NCI-H345 (cell line): ENCODE data around the gene PIH1D1.
"Not testable (repeated sequence)": the region's sequence is repeated elsewhere in the genome, so short reads cannot be mapped to it uniquely, and the experiment has no call there.

Source experiments
- DNase-seq: peaks from one replicate; lab custom pipeline; 2025; lab: John Stamatoyannopoulos, UW

PIH1D1 gene

DNA sequence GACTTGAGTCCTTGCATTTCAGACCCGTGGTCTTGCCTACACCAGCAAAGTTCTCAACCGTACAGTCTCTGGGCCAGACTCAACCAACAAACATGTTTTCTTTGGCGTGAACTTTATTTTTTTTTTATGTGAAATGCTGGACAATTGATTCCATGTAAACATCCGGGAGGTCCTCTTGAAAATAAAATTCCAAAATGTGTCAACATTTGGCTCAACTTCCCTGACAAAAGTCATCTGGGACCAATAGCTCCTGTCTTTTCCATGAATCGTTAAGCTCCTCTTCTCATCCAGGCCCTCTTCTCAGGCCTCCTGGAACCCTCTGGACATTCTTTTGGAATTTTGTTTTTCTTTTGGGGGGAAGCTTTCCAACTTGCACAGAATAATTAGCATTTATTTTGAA lies 4.2 kb upstream of the PIH1D1 start:
- no peak for DNase-seq

- DNase-seq = no peak
Observed at GRCh38 chr19:49453757-49454240, 2.2 kb upstream of the PIH1D1 start.

DNA sequence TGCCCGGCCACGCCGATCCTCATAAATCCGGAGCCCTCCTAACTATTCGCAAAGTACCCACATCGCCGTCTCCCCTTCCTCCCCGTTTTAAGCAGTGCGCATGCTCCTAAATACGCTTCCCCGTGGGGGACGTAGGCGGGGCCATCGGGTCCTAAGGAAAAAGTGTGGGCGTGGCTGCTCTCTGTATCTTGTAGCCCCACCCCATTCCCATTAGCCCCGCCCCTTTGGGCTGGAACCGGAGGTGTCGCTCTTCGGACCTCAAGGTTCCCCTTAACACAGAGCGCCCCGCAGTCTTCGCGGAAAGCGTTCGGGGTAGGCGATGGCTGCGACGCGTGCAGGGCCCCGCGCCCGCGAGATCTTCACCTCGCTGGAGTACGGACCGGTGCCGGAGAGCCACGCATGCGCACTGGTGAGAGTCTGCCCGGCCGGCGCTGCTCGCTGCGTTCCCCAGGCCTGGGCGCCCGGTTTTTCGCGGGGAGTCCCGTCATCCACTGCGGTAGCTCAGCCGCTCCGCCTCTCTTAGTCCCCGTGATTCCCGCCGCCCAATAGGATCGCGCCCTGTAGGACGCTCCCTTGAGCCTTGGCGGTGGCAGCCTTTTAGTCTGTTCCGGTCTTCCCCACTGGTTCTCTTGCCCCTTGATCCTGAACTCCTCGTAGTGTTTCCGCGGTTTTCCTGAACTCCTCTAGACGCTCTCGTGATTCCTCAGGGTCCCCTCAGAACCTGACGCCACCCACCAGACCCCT lies 1.6 kb upstream of the PIH1D1 start, which contains the start of gene ALDH16A1:
ALDH16A1 (plus strand) TSS at position 213 of the 744 bp plus-strand sequence; CDS start at position 320, 107 bp downstream.
- peak; percentile 97 for DNase-seq

GRCh38 chr19:49450405-49450804 lies 1.2 kb downstream of the PIH1D1 start:
- DNase-seq = no peak

GRCh38 chr19:49448432-49448786 lies 3.2 kb downstream of the PIH1D1 start:
- no peak for DNase-seq

DNA sequence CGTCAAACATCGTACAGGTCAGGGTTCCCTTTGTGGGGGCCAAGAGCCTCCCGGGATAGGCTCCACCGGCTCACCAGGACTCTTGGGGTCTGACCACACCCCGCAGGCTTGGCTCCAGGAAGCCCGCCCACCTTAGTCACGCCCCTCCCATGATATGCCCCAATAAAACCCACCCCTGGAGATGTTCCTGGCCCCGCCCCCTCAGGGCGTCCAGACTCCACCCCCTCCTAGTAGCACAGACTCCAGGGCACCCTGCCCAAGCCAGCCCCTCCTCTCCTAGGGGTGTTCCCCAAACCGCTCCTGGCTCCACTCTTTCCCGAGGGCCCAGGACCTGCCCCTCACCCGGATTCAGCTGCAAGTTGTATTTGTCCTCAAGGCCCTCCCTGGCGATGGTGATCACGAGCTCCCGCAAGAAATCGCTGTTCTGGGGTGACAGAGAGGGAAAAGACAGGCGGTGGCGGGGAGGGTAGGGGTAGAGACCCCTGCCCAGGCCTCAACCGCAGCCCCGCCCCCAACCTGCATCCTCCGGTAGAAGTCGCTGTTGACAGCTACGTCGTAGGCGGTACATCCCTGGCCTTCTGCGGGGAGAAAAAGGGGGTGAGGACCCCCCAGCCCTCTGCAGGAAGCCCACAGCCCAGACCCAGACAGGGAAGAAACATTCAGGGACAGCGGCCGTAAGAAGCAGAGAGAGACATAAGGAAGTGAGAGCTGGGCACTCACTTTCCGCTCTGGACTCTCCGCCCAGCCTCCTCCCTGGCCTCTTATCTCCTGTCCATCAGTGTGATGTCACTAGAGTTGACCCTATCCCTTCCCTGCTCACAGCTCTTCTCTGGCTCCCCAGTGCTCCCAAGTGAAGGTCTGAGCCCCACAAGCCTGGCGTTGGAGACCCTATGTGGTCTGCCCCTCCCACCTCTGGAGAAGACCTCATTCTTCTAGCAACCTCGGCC lies 3.9 kb downstream of the PIH1D1 start:
- DNase-seq = no peak

GRCh38 chr19:49445997-49446396 lies 5.6 kb downstream of the PIH1D1 start:
- no peak for DNase-seq

- DNase-seq = not testable (repeated sequence)
Observed at GRCh38 chr19:49444100-49444700, 7.4 kb downstream of the PIH1D1 start.

DNA sequence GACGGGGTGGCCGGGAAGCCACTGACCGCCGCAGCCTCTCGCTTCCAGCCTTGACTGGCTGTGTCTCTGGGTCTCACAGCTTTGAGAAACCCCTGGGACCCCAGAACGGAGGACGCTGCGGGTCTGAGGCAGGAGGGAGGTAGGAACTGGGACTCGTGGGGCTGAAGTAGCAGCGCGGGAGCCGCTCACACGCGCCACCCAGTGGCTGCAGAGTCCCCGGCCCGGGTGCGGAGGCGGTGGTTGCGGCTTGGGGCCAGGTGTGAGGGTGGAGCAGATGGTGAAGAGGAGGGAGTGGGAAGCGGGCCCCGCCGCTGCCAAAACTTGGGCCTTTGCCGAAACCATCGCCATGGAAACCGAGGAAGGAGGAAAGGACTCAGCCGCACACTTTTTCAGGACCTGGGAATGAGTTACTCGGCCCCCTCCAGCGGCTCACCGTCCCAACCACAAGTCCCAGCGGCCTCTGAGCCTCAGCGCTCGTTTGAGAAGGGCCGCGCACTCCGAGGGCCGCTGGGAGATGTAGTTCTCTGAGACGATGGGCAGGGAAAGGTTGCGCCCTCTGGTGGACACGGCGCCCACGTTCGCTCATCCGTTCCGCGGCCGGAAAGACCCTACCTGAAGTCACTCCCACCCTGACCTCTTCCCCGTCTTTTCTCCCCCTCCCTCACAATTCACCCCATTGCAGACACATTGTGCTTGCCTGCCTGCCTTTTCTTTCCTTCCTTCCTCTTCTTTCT lies 8.1 kb downstream of the PIH1D1 start:
- peak; percentile 92 for DNase-seq

DNA sequence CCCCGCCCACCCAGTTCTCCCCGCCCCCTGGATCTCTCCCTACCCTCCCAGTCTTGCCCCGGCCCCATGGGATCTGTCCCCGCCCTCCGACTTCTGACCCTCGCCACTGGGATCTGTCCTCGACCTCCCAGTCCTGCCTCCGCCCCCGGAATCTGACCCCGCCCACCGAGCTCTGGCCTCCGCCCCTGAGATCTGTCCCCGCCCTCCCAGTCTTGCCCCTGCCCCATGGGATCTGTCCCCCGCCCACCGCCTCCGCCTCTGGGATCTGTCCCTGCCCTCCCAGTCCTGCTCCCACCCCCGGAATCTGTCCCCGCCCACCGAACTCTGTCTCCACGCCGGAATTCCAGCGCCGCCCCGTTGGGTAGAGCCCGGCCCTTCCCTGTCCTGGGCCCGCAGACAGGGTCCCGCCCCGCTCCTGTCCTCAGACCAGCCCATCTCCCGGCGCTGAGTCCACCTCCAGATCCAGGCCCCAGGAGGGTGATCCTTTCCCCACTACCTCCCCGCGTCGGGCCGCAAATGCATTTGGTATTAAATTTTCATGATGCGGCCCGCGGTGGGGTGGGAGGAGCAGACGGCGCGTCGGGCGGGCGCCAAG lies 8.7 kb downstream of the PIH1D1 start:
- DNase-seq = peak; percentile 94

- peak; percentile 76 for DNase-seq
Observed at GRCh38 chr19:49442354-49442753, 9.3 kb downstream of the PIH1D1 start.

- no peak for DNase-seq
Observed at GRCh38 chr19:49441960-49442350, 9.7 kb downstream of the PIH1D1 start.

GRCh38 chr19:49441210-49441959 lies 10.2 kb downstream of the PIH1D1 start, which contains the start of gene SLC17A7:
SLC17A7 (minus strand) TSS chr19:49441527; CDS start chr19:49441379, 148 bp downstream.
- DNase-seq = peak; percentile 82

DNA sequence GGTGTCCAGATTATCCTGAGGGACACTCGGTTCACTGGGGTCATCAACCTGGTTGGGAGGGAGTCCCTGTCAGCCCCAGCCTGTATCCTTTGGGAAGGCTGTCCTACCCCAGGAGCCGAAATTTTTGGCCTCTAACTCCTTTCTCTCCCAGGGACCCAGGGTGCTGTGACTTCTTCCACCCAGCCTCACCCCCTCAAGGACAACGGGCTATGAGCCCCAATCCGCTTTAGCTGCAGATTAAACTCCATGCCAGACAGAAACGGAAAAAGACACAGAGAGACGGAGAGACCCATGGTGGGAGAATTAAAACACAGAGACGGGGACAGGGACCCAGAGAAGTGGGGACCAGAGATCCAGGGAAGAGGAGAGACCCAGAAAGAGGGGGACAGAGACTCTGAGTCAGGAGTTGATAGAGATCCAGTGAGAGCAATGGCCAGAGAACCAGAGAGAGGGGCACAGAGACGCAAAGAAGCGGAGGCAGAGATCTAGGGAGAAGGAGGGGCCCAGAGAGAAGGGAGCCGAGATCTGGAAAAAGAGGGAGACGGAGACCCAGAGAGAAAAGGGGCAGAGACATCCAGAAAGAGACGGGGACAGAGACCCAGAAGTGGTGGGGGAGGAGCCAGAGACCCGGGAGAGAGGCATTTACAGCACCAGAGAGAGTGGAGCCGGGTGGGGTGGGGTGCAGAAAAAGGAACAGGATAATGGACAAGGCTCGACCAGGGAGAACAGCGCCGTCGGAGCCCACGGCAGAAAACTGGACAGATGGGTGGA lies 11.0 kb downstream of the PIH1D1 start:
- DNase-seq = no peak

GRCh38 chr19:49439836-49440235 lies 11.8 kb downstream of the PIH1D1 start:
- DNase-seq = no peak

DNA sequence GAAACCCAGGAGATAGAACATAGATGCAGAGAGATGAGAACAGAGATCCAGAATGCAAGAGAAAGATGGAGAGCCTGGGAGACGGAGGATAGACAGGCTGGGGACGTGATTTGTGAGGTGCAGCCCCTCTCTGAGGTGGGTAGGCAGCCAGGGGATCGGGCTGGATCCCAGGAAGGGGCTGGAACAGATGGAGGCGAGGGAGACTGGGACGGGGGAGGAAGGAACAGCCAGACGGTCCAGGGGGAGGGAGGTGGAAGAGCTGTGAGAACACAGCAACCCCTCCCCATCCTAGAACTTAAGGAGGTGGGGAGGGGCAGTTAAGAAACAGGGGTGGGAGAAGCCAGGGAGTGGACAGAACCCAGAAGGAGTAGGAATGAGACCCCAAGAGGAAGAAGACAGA lies 13.4 kb downstream of the PIH1D1 start:
- DNase-seq = no peak

DNA sequence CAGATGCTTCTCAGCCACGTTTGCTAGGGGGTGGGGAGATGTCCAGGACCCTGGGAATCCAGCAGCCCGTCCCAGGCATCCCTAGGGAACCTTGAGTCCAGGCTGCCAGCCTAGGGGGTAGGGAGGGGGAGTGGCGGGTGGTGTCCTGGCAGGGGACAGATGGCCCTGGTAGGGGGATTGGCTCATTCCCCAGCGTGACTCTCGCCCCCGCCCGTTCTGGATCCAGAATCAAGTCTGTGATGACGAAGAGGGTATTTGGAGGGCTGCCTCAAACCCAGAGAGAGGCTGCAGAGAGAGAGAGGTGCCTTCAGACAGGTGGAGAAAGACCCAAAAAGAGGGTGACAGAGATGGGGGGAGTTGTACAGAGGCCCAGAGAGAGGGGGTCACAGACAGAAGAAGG lies 14.4 kb downstream of the PIH1D1 start:
- DNase-seq = no peak

DNA sequence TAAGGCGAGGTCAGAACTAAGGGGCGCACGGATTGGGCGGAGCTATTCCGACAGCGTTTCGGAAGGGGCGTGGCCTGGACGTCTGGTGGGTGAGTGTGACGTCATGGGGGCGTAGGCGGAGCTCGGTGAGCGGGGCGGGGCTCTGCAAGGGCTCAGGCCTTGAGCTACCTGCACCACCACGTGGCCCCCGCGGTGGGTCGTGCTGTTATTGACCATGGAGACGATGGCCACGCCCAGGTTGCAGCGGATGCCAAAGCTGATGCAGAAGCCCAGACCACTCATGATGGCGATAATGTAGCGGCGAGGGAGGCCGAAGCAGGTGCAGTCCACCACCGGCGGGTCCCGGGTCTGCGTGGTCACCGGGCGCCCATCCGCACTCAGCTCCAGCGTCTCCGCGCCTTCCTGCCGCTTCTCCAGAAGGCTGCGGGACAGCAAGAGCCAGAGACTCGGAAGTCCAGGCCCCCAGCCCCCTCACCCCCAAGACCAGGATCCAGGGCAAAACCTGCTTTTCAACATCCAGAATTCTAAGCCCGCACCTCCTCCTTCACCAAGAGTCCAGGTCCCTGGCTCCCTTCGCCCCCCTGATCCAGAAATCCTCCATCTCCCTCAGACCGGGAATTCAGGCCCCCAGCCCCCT lies 15.1 kb downstream of the PIH1D1 start:
- DNase-seq = no peak

DNA sequence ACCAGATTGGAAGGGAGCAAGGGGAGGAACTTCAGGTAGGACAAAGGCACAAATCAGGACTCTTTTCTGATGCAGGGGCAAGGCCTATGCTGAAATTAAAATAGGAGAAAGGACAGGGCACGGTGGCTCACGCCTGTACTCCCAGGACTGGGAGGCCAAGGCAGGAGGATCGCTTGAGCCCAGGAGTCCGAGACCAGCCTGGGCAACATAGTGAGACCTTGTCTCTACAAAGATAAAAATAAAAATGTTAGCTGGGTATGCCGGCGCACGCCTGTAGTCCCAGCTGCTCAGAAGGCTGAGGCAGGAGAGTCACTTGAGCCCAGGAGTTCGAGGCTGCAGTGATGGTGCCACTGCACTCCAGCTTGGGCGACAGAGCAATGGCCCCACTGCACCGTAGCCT lies 15.9 kb downstream of the PIH1D1 start:
- no peak for DNase-seq
